GM23248 (cell line): ENCODE measurements around the gene OR8B4. TPM values are rescaled to one million over a fixed set of nuclear protein-coding genes. Genes with fewer than 3 reads are reported as not detected.

Source experiments
- DNase-seq: peaks from one replicate; pipeline ENCODE4 v3.0.0-alpha.2; 2015
- H2AFZ ChIP-seq: fragments of 200-600 bp; sonication (generic); 2 replicates; pipeline ENCODE4 v1.6.1; 2016; ENCODE audit warnings: antibody characterized with exemption
- H3F3A ChIP-seq: fragments of 200-600 bp; sonication (generic); 2 replicates; pipeline ENCODE4 v1.6.1; 2016; ENCODE audit warnings: mild to moderate bottlenecking, antibody characterized with exemption, mixed run types; ENCODE audit not compliant: insufficient read depth
- H3K27ac ChIP-seq: fragments of 200-600 bp; sonication (generic); 2 replicates; pipeline ENCODE4 v1.5.1; 2016; ENCODE audit warnings: mild to moderate bottlenecking
- H3K27me3 ChIP-seq: fragments of 200-600 bp; sonication (generic); replicated peaks from 2 replicates; pipeline ENCODE4 v1.6.1; 2016; ENCODE audit warnings: mild to moderate bottlenecking; ENCODE audit not compliant: insufficient read depth
- H3K36me3 ChIP-seq: fragments of 200-600 bp; sonication (generic); 2 replicates; pipeline ENCODE4 v1.6.1; 2016; ENCODE audit warnings: low read depth, mild to moderate bottlenecking
- H3K4me1 ChIP-seq: fragments of 200-600 bp; sonication (generic); 2 replicates; pipeline ENCODE4 v1.6.1; 2016; ENCODE audit warnings: mild to moderate bottlenecking; ENCODE audit not compliant: insufficient read depth
- H3K4me2 ChIP-seq: fragments of 200-600 bp; sonication (generic); one replicate; pipeline ENCODE4 v1.6.1; 2016; ENCODE audit warnings: mild to moderate bottlenecking; ENCODE audit not compliant: unreplicated experiment
- H3K4me3 ChIP-seq: fragments of 200-600 bp; sonication (generic); 2 replicates; pipeline ENCODE4 v1.5.1; 2016; ENCODE audit warnings: mild to moderate bottlenecking
- H3K79me2 ChIP-seq: fragments of 200-600 bp; sonication (generic); 2 replicates; pipeline ENCODE4 v1.6.1; 2016; ENCODE audit warnings: mild to moderate bottlenecking; ENCODE audit not compliant: insufficient read depth
- H3K9ac ChIP-seq: fragments of 200-600 bp; sonication (generic); 2 replicates; pipeline ENCODE4 v1.6.1; 2016; ENCODE audit warnings: mild to moderate bottlenecking
- H3K9me2 ChIP-seq: fragments of 200-600 bp; sonication (generic); 2 replicates; pipeline ENCODE4 v1.6.1; 2016; ENCODE audit warnings: mixed run types, mild to moderate bottlenecking, moderate library complexity; ENCODE audit not compliant: insufficient read depth
- H3K9me3 ChIP-seq: fragments of 200-600 bp; sonication (generic); one replicate; pipeline ENCODE4 v1.6.1; 2017; ENCODE audit warnings: low read depth
- H4K20me1 ChIP-seq: fragments of 200-600 bp; sonication (generic); 2 replicates; pipeline ENCODE4 v1.6.0; 2016; ENCODE audit not compliant: insufficient read depth
- EZH2 ChIP-seq: fragments of 200-600 bp; sonication (generic); IDR thresholded peaks from 2 replicates; pipeline ENCODE4 v1.6.1; 2018; ENCODE audit warnings: antibody characterized with exemption, mild to moderate bottlenecking; ENCODE audit not compliant: insufficient read depth, poor library complexity, severe bottlenecking
- EZH2phosphoT487 ChIP-seq: fragments of 200-600 bp; sonication (generic); IDR thresholded peaks from 2 replicates; pipeline ENCODE4 v1.6.1; 2018; ENCODE audit warnings: antibody characterized with exemption, moderate library complexity, mild to moderate bottlenecking, low read depth; ENCODE audit not compliant: insufficient read depth
- WGBS, 2 experiments: methylation state at CpG; one replicate each; pipeline ENCODE4 v1.1.6; 2015 to 2017; ENCODE audit warnings: low lambda C conversion rate in 2 of 2, low coverage in 1 of 2; ENCODE audit errors: missing lambda C conversion rate in 2 of 2; 5-methylcytosine and 5-hydroxymethylcytosine counted together
- in situ Hi-C: fragments of 300-500 bp; cut with MboI; formaldehyde crosslinking; loops from 2 replicates; pipeline ENCODE4 v1.15.0; 2020
- polyA plus RNA-seq: library from polyadenylated mRNA; unstranded; fragments of >200 nt; fragmentation: Nextera tagmentation; extraction: Ambion mirVana; gene quantifications from 2 replicates; pipeline ENCODE4 v1.2.1, GENCODE V29; 2016
- total RNA-seq: library from RNA; depleted of rRNA; stranded (reverse); fragments of >200 nt; shearing (Covaris generic); gene quantifications from 2 replicates; pipeline ENCODE4 v1.2.3, GENCODE V29; 2014

The OR8B4 gene
- total and polyA plus RNA-seq, 2 experiments from 2014 or later, result not detected

GRCh38 chr11:124441519-124441918 is 16.8 kb upstream of the OR8B4 start:
- H4K20me1 ChIP-seq, result no peaks in the 10 kb centered on the region
- no peak for TF ChIP-seq EZH2
- TF ChIP-seq EZH2phosphoT487, result no peak
- in situ Hi-C loops, result no loop called here
- WGBS, 2 experiments, result 48 to 50% methylated on average over 7 of the region's 7 CpGs
- H3K9me2 ChIP-seq, result no peaks in the 10 kb centered on the region
- no peak overlapping the region for H3K4me3 ChIP-seq
- no peak overlapping the region for H2AFZ ChIP-seq
- no peaks in the 10 kb centered on the region for H3K79me2 ChIP-seq
- H3K27ac ChIP-seq, result no peak overlapping the region
- H3K4me1 ChIP-seq, result no peaks in the 10 kb centered on the region
- no peaks in the 10 kb centered on the region for H3K9me3 ChIP-seq
- H3K9ac ChIP-seq, result no peak overlapping the region
- no peaks in the 10 kb centered on the region for H3K36me3 ChIP-seq
- H3K27me3 ChIP-seq, result no peaks in the 10 kb centered on the region; the same call in 1 of the 2 replicates
- H3F3A ChIP-seq, result no peaks in the 10 kb centered on the region
- no peak overlapping the region for H3K4me2 ChIP-seq
- DNase-seq, result no peak

GRCh38 chr11:124441081-124441480 is 16.4 kb upstream of the OR8B4 start:
- H3K4me1 ChIP-seq, result no peaks in the 10 kb centered on the region
- no peak overlapping the region for H2AFZ ChIP-seq
- H3K36me3 ChIP-seq, result no peaks in the 10 kb centered on the region
- no peaks in the 10 kb centered on the region for H4K20me1 ChIP-seq
- in situ Hi-C loops, result no loop called here
- no peaks in the 10 kb centered on the region; the same call in 1 of the 2 replicates for H3K27me3 ChIP-seq
- H3K9me3 ChIP-seq, result no peaks in the 10 kb centered on the region
- H3K27ac ChIP-seq, result no peak overlapping the region
- no peak overlapping the region for H3K4me2 ChIP-seq
- 30 to 33% methylated on average over 5 of the region's 5 CpGs for WGBS, 2 experiments
- no peak for TF ChIP-seq EZH2
- TF ChIP-seq EZH2phosphoT487, result no peak
- H3K9me2 ChIP-seq, result no peaks in the 10 kb centered on the region
- H3K9ac ChIP-seq, result no peak overlapping the region
- H3F3A ChIP-seq, result no peaks in the 10 kb centered on the region
- no peak overlapping the region for H3K4me3 ChIP-seq
- DNase-seq, result no peak
- no peaks in the 10 kb centered on the region for H3K79me2 ChIP-seq

- Histone ChIP-seq H3K9ac (no peak overlapping the region), H3K9me3 (no peaks in the 10 kb centered on the region), H3K27me3 (no peaks in the 10 kb centered on the region; the same call in 1 of the 2 replicates), H3K4me1 (no peaks in the 10 kb centered on the region), H2AFZ (no peak overlapping the region), H3F3A (no peaks in the 10 kb centered on the region), H3K27ac (no peak overlapping the region), H4K20me1 (no peaks in the 10 kb centered on the region), H3K36me3 (no peaks in the 10 kb centered on the region), H3K9me2 (no peaks in the 10 kb centered on the region), H3K4me2 (no peak overlapping the region), H3K79me2 (no peaks in the 10 kb centered on the region), H3K4me3 (no peak overlapping the region)
- DNase-seq, result no peak
- TF ChIP-seq EZH2 (no peak), EZH2phosphoT487 (no peak)
- 42 to 45% methylated on average over 4 of the region's 4 CpGs for WGBS, 2 experiments
- in situ Hi-C loops, result no loop called here
These were observed 15.9 kb upstream of the OR8B4 start for GRCh38 chr11:124440608-124441007.

GRCh38 chr11:124434699-124435098 is 10.0 kb upstream of the OR8B4 start:
- Histone ChIP-seq H3K4me1 (no peaks in the 10 kb centered on the region), H3K9me2 (no peaks in the 10 kb centered on the region), H3K9ac (no peak overlapping the region), H3K79me2 (no peaks in the 10 kb centered on the region), H3K27ac (no peak overlapping the region), H4K20me1 (no peaks in the 10 kb centered on the region), H3K4me2 (no peak overlapping the region), H3F3A (no peaks in the 10 kb centered on the region), H3K4me3 (no peak overlapping the region), H3K36me3 (no peaks in the 10 kb centered on the region), H3K27me3 (no peaks in the 10 kb centered on the region; the same call in 1 of the 2 replicates), H3K9me3 (no peaks in the 10 kb centered on the region), H2AFZ (no peak overlapping the region)
- in situ Hi-C loops, result no loop called here
- DNase-seq, result no peak
- 28 to 30% methylated on average over 2 of the region's 2 CpGs for WGBS, 2 experiments
- no peak for TF ChIP-seq EZH2
- TF ChIP-seq EZH2phosphoT487, result no peak

- no peak for DNase-seq
- Histone ChIP-seq H3K27ac (no peak overlapping the region), H3K9ac (no peak overlapping the region), H3K4me1 (no peaks in the 10 kb centered on the region), H3F3A (no peaks in the 10 kb centered on the region), H3K79me2 (no peaks in the 10 kb centered on the region), H4K20me1 (no peaks in the 10 kb centered on the region), H3K9me3 (no peaks in the 10 kb centered on the region), H3K36me3 (no peaks in the 10 kb centered on the region), H3K27me3 (no peaks in the 10 kb centered on the region), H3K4me2 (no peak overlapping the region), H3K9me2 (no peaks in the 10 kb centered on the region), H3K4me3 (no peak overlapping the region), H2AFZ (no peak overlapping the region)
- WGBS, 2 experiments, result 22 to 25% methylated on average over 2 of the region's 2 CpGs
- in situ Hi-C loops, result no loop called here
- no peak for TF ChIP-seq EZH2
- TF ChIP-seq EZH2phosphoT487, result no peak
These were observed 4.9 kb upstream of the OR8B4 start for GRCh38 chr11:124429599-124429998.
